SK-N-SH (cell line): ENCODE data around the gene ANKRD36. TPM values are rescaled to one million over a fixed set of nuclear protein-coding genes. Genes with fewer than 3 reads are reported as not detected.
A peak's percentile ranks its signal among the peaks of the same experiment; 100 is the strongest.
"Not testable (repeated sequence)": the region's sequence is repeated elsewhere in the genome, so short reads cannot be mapped to it uniquely, and the experiment has no call there.

Experiments used
- CTCF ChIA-PET: fragments of 300-600, 350-600 bp; formaldehyde crosslinking; extraction: SDS; loops from one replicate; lab custom pipeline; 2021; lab: Yijun Ruan, JAX
- POLR2A ChIA-PET: fragments of 350-600 bp; sonication (Branson Sonifier 250); formaldehyde crosslinking; extraction: SDS; loops from one replicate; lab custom pipeline; 2020; ENCODE audit warnings: antibody characterized with exemption, inconsistent platforms; lab: Yijun Ruan, JAX
- DNase-seq: peaks from one replicate; pipeline ENCODE4 v3.0.0; 2012
- H2AFZ ChIP-seq: fragments of 200-600 bp; sonication (generic); 2 replicates; pipeline ENCODE4 v1.8.1; 2016; ENCODE audit warnings: antibody characterized with exemption, mild to moderate bottlenecking, low read depth
- H3F3A ChIP-seq: fragments of 200-600 bp; sonication (generic); replicated peaks from 2 replicates; pipeline ENCODE3; 2016; ENCODE audit warnings: antibody characterized with exemption, mild to moderate bottlenecking; ENCODE audit not compliant: insufficient read depth
- H3K27ac ChIP-seq, 2 experiments: fragments of 200-500 bp in 1 of 2; fragments of 200-600 bp in 1 of 2; sonication (Bioruptor generic) in 1 of 2; sonication (generic), shearing (Covaris generic) in 1 of 2; 2 replicates each; pipeline versions ENCODE4 v1.5.1 to v1.6.1; 2014 to 2016; ENCODE audit warnings: low read depth in 2 of 2, inconsistent platforms in 1 of 2, low read length in 1 of 2, mild to moderate bottlenecking in 1 of 2, mixed read lengths in 1 of 2
- H3K27me3 ChIP-seq: fragments of 200-600 bp; sonication (generic), shearing (Covaris generic); 2 replicates; pipeline ENCODE4 v1.6.1; 2016; ENCODE audit warnings: mixed run types; ENCODE audit not compliant: insufficient read depth
- H3K36me3 ChIP-seq, 2 experiments: fragments of 200-500 bp in 1 of 2; fragments of 200-600 bp in 1 of 2; sonication (Bioruptor generic) in 1 of 2; sonication (generic) in 1 of 2; replicated peaks in 1 of 2; 2 replicates each; pipeline versions ENCODE3 to v1.5.1; 2014 to 2016; ENCODE audit warnings: low read length in 1 of 2, mild to moderate bottlenecking in 1 of 2; ENCODE audit not compliant: insufficient read depth in 2 of 2, control insufficient read depth in 1 of 2
- H3K4me1 ChIP-seq, 2 experiments: fragments of 200-500 bp in 1 of 2; fragments of 200-600 bp in 1 of 2; sonication (Bioruptor generic) in 1 of 2; sonication (generic), shearing (Covaris generic) in 1 of 2; 2 replicates each; pipeline versions ENCODE4 v1.5.1 to v1.6.1; 2014 to 2016; ENCODE audit warnings: low read depth in 1 of 2, low read length in 1 of 2, mixed run types in 1 of 2; ENCODE audit not compliant: insufficient read depth in 2 of 2, control insufficient read depth in 1 of 2
- H3K4me2 ChIP-seq: fragments of 200-600 bp; sonication (generic), shearing (Covaris generic); 2 replicates; pipeline ENCODE4 v1.6.1; 2017; ENCODE audit warnings: mixed run types
- H3K4me3 ChIP-seq, 2 experiments: fragments of 200-500 bp in 1 of 2; fragments of 200-600 bp in 1 of 2; sonication (Bioruptor generic) in 1 of 2; sonication (generic), shearing (Covaris generic) in 1 of 2; 2 replicates each; pipeline versions ENCODE4 v1.5.1 to v1.8.1; 2014 to 2016; ENCODE audit warnings: low read depth in 2 of 2, inconsistent platforms in 1 of 2, low read length in 1 of 2, mild to moderate bottlenecking in 1 of 2, mixed read lengths in 1 of 2, moderate library complexity in 1 of 2
- H3K79me2 ChIP-seq: fragments of 200-600 bp; sonication (generic); 2 replicates; pipeline ENCODE4 v1.8.1; 2017; ENCODE audit warnings: mild to moderate bottlenecking; ENCODE audit not compliant: insufficient read depth
- H3K9ac ChIP-seq: fragments of 200-600 bp; sonication (generic); 2 replicates; pipeline ENCODE4 v1.6.1; 2017; ENCODE audit warnings: mixed run types
- H3K9me2 ChIP-seq: fragments of 200-600 bp; sonication (generic); 2 replicates; pipeline ENCODE4 v1.6.1; 2017; ENCODE audit warnings: mixed run types
- H3K9me3 ChIP-seq: fragments of 200-600 bp; sonication (generic); 2 replicates; pipeline ENCODE4 v1.6.1; 2017; ENCODE audit warnings: mixed run types, mild to moderate bottlenecking, moderate library complexity
- H4K20me1 ChIP-seq: fragments of 200-600 bp; sonication (generic); 2 replicates; pipeline ENCODE4 v1.6.1; 2017; ENCODE audit warnings: mild to moderate bottlenecking, mixed run types; ENCODE audit not compliant: insufficient read depth
- CTCF ChIP-seq: fragments of 200-600 bp; sonication (generic); IDR thresholded peaks from 2 replicates; pipeline ENCODE4 v1.6.1; 2017; ENCODE audit warnings: antibody characterized with exemption, mild to moderate bottlenecking, moderate library complexity
- MAX ChIP-seq: IDR thresholded peaks from 2 replicates; pipeline ENCODE4 v1.4.0; 2012; ENCODE audit warnings: low read depth
- MXI1 ChIP-seq: IDR thresholded peaks from 2 replicates; pipeline ENCODE4 v1.6.1; 2012; ENCODE audit warnings: mild to moderate bottlenecking, low read depth, low read length, improper control_type of control experiment
- SMC3 ChIP-seq: IDR thresholded peaks from 2 replicates; pipeline ENCODE4 v1.6.1; 2012; ENCODE audit warnings: low read depth, low read length, improper control_type of control experiment
- YY1 ChIP-seq: IDR thresholded peaks from 2 replicates; pipeline ENCODE4 v1.4.0; 2012; ENCODE audit warnings: low read depth, mild to moderate bottlenecking
- WGBS: methylation state at CpG from one replicate; pipeline ENCODE4 v1.1.6; 2017; ENCODE audit warnings: low lambda C conversion rate; 5-methylcytosine and 5-hydroxymethylcytosine counted together
- polyA plus RNA-seq, 3 experiments: library from polyadenylated mRNA; depleted of rRNA; stranded (reverse); fragments of >200 nt; gene quantifications; 2 replicates each; pipeline ENCODE4 v1.2.3, GENCODE V29; 2012

The ANKRD36 gene
- 2.9 and 3.0 TPM in 2 replicates for polyA plus RNA-seq (2012; rRNA removed)
- 1.3 and 1.4 TPM in 2 replicates for polyA plus RNA-seq (2012; cell fraction: cytosol; rRNA removed)
- polyA plus RNA-seq (2012; cell fraction: nucleus; rRNA removed), result 12.0 and 14.1 TPM in 2 replicates

GRCh38 chr2:97113050-97113881 is at the start of gene ANKRD36:
ANKRD36 (plus strand) TSS chr2:97113153; CDS start chr2:97113740, 587 bp downstream.
- H4K20me1 ChIP-seq, H3F3A ChIP-seq, H3K9me2 ChIP-seq, H3K27me3 ChIP-seq, H3K4me1 ChIP-seq, H3K36me3 ChIP-seq, H3K9me3 ChIP-seq: not testable (repeated sequence)
- Histone ChIP-seq H2AFZ (peak within 1 kb of the TSS; percentile 100), H3K79me2 (peaks cover 14% of the 10 kb centered on the region), H3K9ac (peak within 1 kb of the TSS; percentile 78), H3K27ac (peak within 1 kb of the TSS; percentile 75 to 88), H3K4me3 (peak within 1 kb of the TSS; percentile 66 to 93), H3K4me2 (peak within 1 kb of the TSS; percentile 99)
- TF ChIP-seq YY1 (0 out of 2 replicates have a peak, but pooled peaks have one; percentile 25), MAX (0 out of 2 replicates have a peak, but pooled peaks have one; percentile 18), CTCF (peak; percentile 24), MXI1 (peak; percentile 24; the same call in 1 of the 2 replicates), SMC3 (peak; percentile 8; the same call in 1 of the 2 replicates)
- peak; percentile 87 for DNase-seq
- POLR2A ChIA-PET, result interaction anchor here (0.6 kb wide), 1 partner anchor 476 kb away, joined by 3 read pairs; no protein-coding TSS in a partner anchor
- WGBS, result 2% methylated on average over 15 of the region's 74 CpGs
- CTCF ChIA-PET, result interaction anchor here (0.7 to 2.9 kb wide), 21 partner anchors 9 to 707 kb away, joined by 3 to 37 read pairs (median 4); partner anchors contain the start of genes ANKRD39, CNNM3 and CNNM4

GRCh38 chr2:97066030-97066429 is 46.9 kb upstream of the ANKRD36 start:
- H3F3A ChIP-seq, H3K36me3 ChIP-seq, POLR2A ChIA-PET, H3K4me1 ChIP-seq, CTCF ChIA-PET, H3K79me2 ChIP-seq, H3K9me2 ChIP-seq, H3K27me3 ChIP-seq, H3K9me3 ChIP-seq, H3K4me3 ChIP-seq, H3K4me2 ChIP-seq, H2AFZ ChIP-seq, H3K27ac ChIP-seq, H4K20me1 ChIP-seq, DNase-seq, H3K9ac ChIP-seq: not testable (repeated sequence)
- 32% methylated on average over 5 of the region's 5 CpGs for WGBS
